Dedifferentiated amniotic fluid mesenchymal stem cell (primary cell): ENCODE data around the gene AADAC.
"Not testable (repeated sequence)": the region's sequence is repeated elsewhere in the genome, so short reads cannot be mapped to it uniquely, and the experiment has no call there.

Experiments
- DNase-seq: peaks from one replicate; pipeline ENCODE4 v3.0.0-alpha.2; 2016; ENCODE audit errors: extremely low spot score

The AADAC gene

GRCh38 chr3:151798466-151798865 lies 15.4 kb upstream of the AADAC start:
- DNase-seq = no peak

DNA sequence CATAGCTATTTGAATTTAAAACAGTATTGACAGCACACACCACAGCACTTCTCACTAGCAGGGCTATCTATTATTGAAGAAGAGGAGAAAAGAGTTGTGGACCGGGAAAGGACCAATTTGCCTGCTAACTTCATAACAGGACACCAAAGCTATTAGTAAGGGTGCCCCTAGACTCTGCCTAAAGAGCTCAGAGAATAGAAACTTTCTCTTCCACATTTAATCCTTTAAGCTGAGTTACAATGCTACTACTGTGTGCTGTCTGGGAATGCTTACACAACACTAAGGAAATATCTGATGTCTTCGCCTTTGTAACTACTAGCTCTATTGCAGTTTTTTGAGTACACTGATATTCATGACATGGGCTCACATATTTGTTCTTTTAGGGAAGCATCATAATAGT lies 13.5 kb upstream of the AADAC start:
- DNase-seq = no peak

GRCh38 chr3:151804267-151804666 lies 9.6 kb upstream of the AADAC start:
- DNase-seq = no peak

- no peak for DNase-seq
Observed at GRCh38 chr3:151806838-151807237, 7.1 kb upstream of the AADAC start.

- not testable (repeated sequence) for DNase-seq
Observed at GRCh38 chr3:151808926-151809325, 5.0 kb upstream of the AADAC start.

DNA sequence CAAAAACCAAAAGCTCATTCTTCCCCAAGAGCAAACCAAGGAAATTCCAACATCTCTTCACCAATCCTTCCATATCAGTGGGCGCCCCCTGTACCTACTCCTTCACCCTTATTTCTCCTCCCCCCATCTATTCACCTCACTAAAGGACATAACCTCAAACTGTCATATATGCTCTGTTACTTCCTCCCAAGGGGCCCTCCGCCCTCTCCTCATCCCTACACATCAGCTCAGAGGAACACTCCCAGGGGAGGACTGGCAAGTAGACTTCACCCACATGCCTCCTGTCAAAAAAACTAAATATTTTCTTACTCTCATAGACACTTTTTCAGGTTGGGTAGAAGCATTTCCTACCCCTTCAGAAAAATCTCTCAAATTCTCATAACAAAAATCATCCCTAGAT lies 2.4 kb upstream of the AADAC start:
- no peak for DNase-seq

- DNase-seq = no peak
Observed at GRCh38 chr3:151814588-151814987, 672 bp downstream of the AADAC start.

GRCh38 chr3:151816091-151816604 lies 2.2 kb downstream of the AADAC start:
- DNase-seq = peak; percentile 34

GRCh38 chr3:151817473-151817872 lies 3.6 kb downstream of the AADAC start:
- no peak for DNase-seq

DNA sequence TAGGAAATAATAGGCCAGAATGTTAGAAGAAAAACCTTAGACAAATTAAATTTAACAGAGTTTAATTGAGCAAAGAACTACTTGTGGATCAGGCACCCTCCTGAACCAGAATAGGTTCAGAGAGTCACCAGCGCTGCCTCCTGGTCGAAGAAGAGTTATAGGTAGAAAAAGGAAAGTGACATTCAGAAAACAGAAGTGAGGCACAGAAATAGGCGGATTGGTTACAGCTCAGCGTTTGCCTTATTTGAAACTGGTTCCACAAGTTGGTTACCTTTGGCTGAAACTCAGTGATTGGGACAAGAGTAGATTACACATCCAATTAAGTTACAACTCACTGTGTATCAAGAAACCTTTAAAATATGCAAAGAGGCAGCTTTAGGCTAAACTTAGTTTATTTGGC lies 4.4 kb downstream of the AADAC start:
- DNase-seq = no peak

- no peak for DNase-seq
Observed at GRCh38 chr3:151819910-151820309, 6.0 kb downstream of the AADAC start.

DNA sequence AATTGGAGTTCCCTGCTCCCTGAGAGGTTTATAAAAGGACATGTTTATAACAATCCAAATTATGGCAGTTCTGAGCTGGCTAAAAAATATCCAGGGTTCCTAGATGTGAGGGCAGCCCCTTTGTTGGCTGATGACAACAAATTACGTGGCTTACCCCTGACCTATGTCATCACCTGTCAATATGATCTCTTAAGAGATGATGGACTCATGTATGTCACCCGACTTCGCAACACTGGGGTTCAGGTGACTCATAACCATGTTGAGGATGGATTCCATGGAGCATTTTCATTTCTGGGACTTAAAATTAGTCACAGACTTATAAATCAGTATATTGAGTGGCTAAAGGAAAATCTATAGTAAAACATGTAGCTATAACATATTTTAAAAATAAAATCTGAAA lies 13.9 kb downstream of the AADAC start:
- no peak for DNase-seq

- no peak for DNase-seq
Observed at GRCh38 chr3:151835751-151836525, 22.0 kb downstream of the AADAC start.

DNA sequence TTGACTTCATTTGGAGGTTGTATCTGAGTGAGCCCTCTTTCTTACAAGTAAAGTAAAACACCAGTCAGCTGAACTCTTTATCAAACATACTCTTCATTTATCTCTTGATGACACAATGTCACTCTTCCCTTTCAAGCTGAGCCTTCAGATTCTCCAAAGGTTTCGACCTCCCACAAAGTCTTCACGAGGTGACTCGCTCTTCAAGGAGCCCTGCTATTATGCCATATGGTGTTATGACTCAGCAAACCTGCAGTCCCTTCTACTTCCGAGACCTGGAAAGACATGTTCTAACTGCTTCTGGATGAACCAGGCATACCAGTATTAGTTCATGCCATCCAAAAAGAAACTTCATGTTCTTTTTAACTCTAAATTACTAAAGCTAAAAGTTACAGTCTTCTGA lies 23.1 kb downstream of the AADAC start:
- peak; percentile 28 for DNase-seq

- peak; percentile 88 for DNase-seq
Observed at GRCh38 chr3:151838574-151839312, 24.8 kb downstream of the AADAC start.

DNA sequence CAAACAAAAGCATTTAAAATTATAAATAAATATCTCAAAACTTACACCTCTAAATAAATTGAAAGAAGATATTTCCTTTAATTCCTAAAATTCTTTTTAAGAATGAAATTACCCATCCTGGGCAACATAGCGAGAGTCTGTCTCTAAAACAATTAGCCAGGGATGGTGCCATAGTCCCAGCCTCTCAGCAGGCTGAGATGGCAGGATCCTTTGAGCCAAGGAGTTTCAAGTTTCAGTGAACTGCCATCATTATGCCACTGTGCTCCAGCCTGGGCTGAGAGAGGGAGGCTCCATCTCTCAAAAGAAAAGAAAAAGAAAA lies 25.4 kb downstream of the AADAC start:
- DNase-seq = no peak

DNA sequence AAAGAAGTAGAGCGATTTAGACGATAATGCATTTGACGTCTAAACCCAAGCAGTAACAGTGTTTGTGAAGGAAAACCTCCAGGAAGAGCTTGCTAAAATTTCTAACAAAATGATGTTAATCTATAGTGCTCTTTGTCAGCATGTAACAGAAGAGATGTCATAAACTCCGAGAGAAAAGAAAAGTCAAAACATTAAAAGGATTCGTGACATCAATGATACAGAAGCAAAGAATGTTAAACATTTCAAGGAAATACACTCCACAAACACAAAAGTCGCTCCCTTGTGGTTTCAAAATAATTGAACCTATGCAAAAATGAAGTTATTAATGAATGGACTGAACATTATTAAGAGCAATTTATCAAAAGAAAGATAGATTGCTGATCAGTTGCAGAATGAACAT lies 27.9 kb downstream of the AADAC start:
- DNase-seq = no peak

DNA sequence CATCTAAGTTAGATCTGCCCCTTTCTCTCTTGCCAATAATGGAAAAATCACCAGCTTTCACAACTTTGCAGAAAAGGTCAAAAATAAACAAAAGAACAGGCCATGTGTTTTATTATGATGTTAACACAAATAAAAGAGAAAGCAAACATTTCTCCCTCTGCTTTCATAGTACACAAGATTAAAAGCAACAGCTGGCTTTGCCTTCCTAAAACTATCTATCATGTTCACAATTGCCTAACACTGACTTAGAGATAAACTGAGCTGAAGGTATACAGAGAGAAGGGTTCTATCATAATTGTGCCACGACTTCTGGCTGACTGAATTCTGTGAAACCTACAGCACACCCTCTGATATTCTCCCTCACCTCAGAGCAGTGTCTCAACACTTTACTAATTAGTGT lies 29.4 kb downstream of the AADAC start:
- DNase-seq = no peak

DNA sequence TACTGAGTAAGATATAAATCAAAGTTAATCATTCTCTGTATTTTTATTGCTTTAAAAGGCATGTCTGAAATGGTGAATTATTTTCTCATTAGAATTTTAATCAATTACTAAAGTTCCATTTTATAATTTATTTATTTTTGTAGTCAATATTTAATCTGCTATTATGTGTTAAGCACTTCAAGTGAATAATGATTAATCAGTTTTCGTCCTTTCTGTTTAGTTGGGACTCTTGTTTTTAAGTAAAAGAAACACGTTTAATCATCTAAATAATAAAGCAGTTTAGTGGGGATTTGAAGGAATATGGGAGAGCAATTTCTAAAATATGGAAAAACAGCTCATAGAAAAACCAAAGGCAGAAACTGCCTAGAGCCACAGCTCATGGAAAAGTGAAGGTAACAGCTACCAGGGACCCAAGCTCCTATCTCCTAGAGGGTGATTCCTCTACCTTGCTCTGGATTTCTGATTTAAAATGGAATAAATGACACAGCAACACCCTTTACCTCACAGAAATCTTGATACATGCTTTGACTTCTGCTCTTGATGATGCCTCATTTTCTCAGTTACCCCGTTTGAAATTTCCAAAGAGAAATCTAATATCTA lies 31.5 kb downstream of the AADAC start:
- no peak for DNase-seq

GRCh38 chr3:151850065-151850464 lies 36.1 kb downstream of the AADAC start:
- DNase-seq = not testable (repeated sequence)

GRCh38 chr3:151852074-151852811 lies 38.3 kb downstream of the AADAC start:
- DNase-seq = no peak

DNA sequence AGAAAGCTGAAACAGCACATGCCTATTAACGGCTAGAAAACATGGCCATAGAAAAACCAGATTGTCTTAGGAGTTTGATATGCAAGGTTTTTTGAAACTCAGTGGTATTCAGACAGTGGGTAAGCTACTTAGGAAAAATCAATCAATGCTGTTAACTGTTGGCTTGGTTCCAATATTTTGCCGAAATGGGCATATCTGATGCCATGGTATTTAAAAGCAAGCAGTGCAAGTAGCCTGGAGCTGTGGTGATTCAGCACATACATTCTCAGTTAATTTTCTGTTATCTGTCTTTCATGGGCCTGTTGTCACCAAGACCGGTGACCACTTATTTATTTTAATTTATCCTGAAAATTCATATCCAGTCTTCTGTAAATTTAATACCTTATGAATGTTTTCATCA lies 42.2 kb downstream of the AADAC start:
- no peak for DNase-seq
